K562 treated with DMSO at 1 percent for 48 hours (cell line): ENCODE measurements around the gene LCE4A. TPM values are rescaled to one million over a fixed set of nuclear protein-coding genes. Genes with fewer than 3 reads are reported as not detected.

Experiments used
- total RNA-seq: library from RNA; unstranded; fragments of 300-600 nt; gene quantifications from 2 replicates; pipeline ENCODE4 v1.2.3, GENCODE V29; 2022; ENCODE audit warnings: low replicate concordance; ENCODE audit errors: extremely low read depth

Gene LCE4A
- total RNA-seq: not detected in 2 replicates

GRCh38 chr1:152707860-152708259 lies at the start of gene LCE4A:
TSS of gene LCE4A (plus strand) at chr1:152708160. CDS start at chr1:152709076, 916 bp downstream.

GRCh38 chr1:152663098-152663497 lies 44.9 kb upstream of the LCE4A start, which contains the start of gene LCE2D:
TSS of gene LCE2D (plus strand) at chr1:152663380. CDS start at chr1:152664106, 726 bp downstream.

GRCh38 chr1:152674983-152675382 lies 33.0 kb upstream of the LCE4A start, which contains the start of gene LCE2C:
TSS of gene LCE2C (plus strand) at chr1:152675279. CDS start at chr1:152676016, 737 bp downstream.

GRCh38 chr1:152685823-152686222 lies 22.1 kb upstream of the LCE4A start, which contains the start of gene LCE2B:
TSS of gene LCE2B (plus strand) at chr1:152686123. CDS start at chr1:152686844, 721 bp downstream.

GRCh38 chr1:152697701-152698600 lies 10.0 kb upstream of the LCE4A start, which contains the start of gene LCE2A:
TSS of gene LCE2A (plus strand) at chr1:152698345. CDS start at chr1:152698902, 557 bp downstream.

GRCh38 chr1:152757747-152758146 lies 49.8 kb downstream of the LCE4A start, which contains the start of gene KPRP:
TSS of gene KPRP (plus strand) at chr1:152758025. CDS start at chr1:152759589, 1,564 bp downstream.

Other genes with a start within 250 kb of the LCE4A start
- not detected in 2 replicates for gene LCE5A, start 197.4 kb upstream of the LCE4A start, total RNA-seq
- not detected in 2 replicates for gene CRCT1, start 193.7 kb upstream of the LCE4A start, total RNA-seq
- not detected in 2 replicates for gene LCE3E, start 141.4 kb upstream of the LCE4A start, total RNA-seq
- gene LCE3D, start 127.6 kb upstream of the LCE4A start, total RNA-seq: not detected in 2 replicates
- gene LCE3C, start 107.9 kb upstream of the LCE4A start, total RNA-seq: not detected in 2 replicates
- not detected in 2 replicates for gene LCE3B, start 94.3 kb upstream of the LCE4A start, total RNA-seq
- gene LCE3A, start 85.1 kb upstream of the LCE4A start, total RNA-seq: not detected in 2 replicates
- gene LCE2D, start 44.8 kb upstream of the LCE4A start, total RNA-seq: not detected in 2 replicates
- gene LCE2C, start 32.9 kb upstream of the LCE4A start, total RNA-seq: not detected in 2 replicates
- not detected in 2 replicates for gene LCE2B, start 22.0 kb upstream of the LCE4A start, total RNA-seq
- gene LCE2A, start 9.8 kb upstream of the LCE4A start, total RNA-seq: not detected in 2 replicates
- gene KPRP, start 49.9 kb downstream of the LCE4A start, total RNA-seq: not detected in 2 replicates
- not detected in 2 replicates for gene LCE1F, start 67.0 kb downstream of the LCE4A start, total RNA-seq
- gene LCE1E, start 78.1 kb downstream of the LCE4A start, total RNA-seq: not detected in 2 replicates
- gene LCE1D, start 88.6 kb downstream of the LCE4A start, total RNA-seq: not detected in 2 replicates
- not detected in 2 replicates for gene LCE1C, start 98.5 kb downstream of the LCE4A start, total RNA-seq
- gene LCE1B, start 103.8 kb downstream of the LCE4A start, total RNA-seq: not detected in 2 replicates
- not detected in 2 replicates for gene LCE1A, start 119.3 kb downstream of the LCE4A start, total RNA-seq
- not detected in 2 replicates for gene LCE6A, start 134.7 kb downstream of the LCE4A start, total RNA-seq
- not detected in 2 replicates for gene LCE7A, start 151.8 kb downstream of the LCE4A start, total RNA-seq
- not detected in 2 replicates for gene SMCP, start 170.2 kb downstream of the LCE4A start, total RNA-seq
- not detected in 2 replicates for gene IVL, start 200.4 kb downstream of the LCE4A start, total RNA-seq
- not detected in 2 replicates for gene SPRR5, start 239.0 kb downstream of the LCE4A start, total RNA-seq